ENCODE measurements around the gene PTPRN2.

DNA sequence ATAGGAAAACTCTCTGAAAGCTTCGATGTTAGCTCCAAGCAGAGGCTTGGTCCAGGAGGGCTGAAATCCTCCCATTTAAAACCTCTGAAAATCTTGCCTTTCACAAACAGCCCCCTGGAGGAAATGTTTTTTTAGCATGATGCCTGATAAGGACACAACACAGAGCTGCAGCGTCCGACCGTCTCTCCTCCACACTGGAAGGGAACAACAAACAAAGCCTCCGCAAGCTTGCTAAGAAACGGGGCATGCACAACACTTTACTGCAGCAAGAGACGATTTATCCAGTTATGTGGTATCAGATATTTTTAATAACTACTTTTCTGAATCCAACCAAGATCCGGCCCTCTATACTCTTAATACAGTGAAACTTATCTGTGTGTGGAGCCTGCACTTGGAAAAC, 182.3 kb downstream of the PTPRN2 start:
- TF ChIP-seq JUN (IDR thresholded peaks at IDR 0.05; ENCODE audit: borderline replicate concordance, insufficient read depth, insufficient read length, low read depth) (no peak), MAX (IDR thresholded peaks at IDR 0.05; ENCODE audit: insufficient read depth, insufficient read length) (no peak), POLR2AphosphoS5 (IDR thresholded peaks at IDR 0.05; ENCODE audit: insufficient read depth, low read depth, low read length) (no peak), POLR2A (IDR thresholded peaks at IDR 0.05; ENCODE audit: low read depth, low read length) (no peak), FOS (IDR thresholded peaks at IDR 0.05; ENCODE audit: borderline replicate concordance, insufficient read depth, low read length) (no peak), EZH2 (IDR thresholded peaks at IDR 0.05; ENCODE audit: borderline replicate concordance, low read depth, low read length, severe bottlenecking) (no peak)
- TF ChIP-seq, protein P1, sequence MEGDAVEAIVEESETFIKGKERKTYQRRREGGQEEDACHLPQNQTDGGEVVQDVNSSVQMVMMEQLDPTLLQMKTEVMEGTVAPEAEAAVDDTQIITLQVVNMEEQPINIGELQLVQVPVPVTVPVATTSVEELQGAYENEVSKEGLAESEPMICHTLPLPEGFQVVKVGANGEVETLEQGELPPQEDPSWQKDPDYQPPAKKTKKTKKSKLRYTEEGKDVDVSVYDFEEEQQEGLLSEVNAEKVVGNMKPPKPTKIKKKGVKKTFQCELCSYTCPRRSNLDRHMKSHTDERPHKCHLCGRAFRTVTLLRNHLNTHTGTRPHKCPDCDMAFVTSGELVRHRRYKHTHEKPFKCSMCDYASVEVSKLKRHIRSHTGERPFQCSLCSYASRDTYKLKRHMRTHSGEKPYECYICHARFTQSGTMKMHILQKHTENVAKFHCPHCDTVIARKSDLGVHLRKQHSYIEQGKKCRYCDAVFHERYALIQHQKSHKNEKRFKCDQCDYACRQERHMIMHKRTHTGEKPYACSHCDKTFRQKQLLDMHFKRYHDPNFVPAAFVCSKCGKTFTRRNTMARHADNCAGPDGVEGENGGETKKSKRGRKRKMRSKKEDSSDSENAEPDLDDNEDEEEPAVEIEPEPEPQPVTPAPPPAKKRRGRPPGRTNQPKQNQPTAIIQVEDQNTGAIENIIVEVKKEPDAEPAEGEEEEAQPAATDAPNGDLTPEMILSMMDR (IDR thresholded peaks at IDR 0.05; ENCODE audit: extremely low read depth in 1 of 2, insufficient read depth in 1 of 2, low read depth in 1 of 2, low read length in 2 of 2) = no peak

Measured in endothelial cell of umbilical vein (primary cell).